GM21390 (cell line): ENCODE data around the gene GPR78.

Experiments used
- ATAC-seq: cut with Tn5 transposase; IDR thresholded peaks from one replicate; pipeline ENCODE4 v1.9.1; 2021; ENCODE audit not compliant: unreplicated experiment

Gene GPR78, protein sequence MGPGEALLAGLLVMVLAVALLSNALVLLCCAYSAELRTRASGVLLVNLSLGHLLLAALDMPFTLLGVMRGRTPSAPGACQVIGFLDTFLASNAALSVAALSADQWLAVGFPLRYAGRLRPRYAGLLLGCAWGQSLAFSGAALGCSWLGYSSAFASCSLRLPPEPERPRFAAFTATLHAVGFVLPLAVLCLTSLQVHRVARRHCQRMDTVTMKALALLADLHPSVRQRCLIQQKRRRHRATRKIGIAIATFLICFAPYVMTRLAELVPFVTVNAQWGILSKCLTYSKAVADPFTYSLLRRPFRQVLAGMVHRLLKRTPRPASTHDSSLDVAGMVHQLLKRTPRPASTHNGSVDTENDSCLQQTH

DNA sequence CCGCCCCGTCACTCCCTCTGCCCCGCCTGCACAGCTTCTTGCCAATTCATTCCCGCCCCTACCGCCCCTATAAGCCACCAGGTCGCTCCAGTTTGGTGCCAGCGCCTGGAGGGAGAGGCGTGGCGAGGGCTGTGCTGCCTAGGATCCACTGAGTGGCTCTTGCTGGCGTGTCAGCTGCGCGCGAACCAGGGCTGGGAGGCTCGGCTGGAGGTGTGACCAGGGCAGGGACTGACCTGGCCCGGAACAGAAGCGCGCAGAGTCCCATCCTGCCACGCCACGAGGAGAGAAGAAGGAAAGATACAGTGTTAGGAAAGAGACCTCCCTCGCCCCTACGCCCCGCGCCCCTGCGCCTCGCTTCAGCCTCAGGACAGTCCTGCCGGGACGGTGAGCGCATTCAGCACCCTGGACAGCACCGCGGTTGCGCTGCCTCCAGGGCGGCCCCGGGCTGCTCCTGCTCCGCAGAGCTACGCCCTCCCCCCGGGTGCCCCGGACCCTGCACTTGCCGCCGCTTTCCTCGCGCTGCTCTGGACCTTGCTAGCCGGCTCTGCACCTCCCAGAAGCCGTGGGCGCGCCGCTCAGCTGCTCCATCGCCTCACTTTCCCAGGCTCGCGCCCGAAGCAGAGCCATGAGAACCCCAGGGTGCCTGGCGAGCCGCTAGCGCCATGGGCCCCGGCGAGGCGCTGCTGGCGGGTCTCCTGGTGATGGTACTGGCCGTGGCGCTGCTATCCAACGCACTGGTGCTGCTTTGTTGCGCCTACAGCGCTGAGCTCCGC, at the start of gene GPR78:
TSS of gene GPR78 (plus strand) at position 72 of the 773 bp plus-strand sequence. CDS start at position 663, 591 bp downstream.
- ATAC-seq, result no peak

DNA sequence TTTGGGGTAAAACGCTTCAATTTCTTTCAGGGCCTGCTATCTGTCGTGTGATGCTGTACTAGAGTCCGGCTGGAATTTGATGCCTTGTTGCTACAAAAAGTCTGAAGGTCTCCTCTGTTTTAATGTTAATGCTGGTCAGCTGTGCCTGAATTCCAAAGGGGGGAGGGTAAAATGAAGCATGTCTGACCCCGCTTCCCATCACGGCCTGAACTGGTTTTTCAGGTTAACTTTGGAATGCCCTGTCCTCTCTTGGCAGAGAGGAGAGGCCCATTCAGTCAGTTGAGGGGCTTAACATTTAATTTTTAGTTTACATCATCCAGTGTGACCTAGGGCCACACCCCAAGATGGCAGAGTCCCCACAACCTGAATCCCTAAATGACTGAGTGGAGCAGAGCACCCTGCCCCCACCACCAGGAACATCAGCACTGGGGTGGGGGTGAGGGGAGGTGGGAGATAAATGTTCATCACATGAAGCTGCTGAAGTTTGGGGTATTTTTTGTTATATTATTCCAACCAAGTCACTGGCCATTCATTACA, 47.9 kb upstream of the GPR78 start:
- ATAC-seq, result no peak

DNA sequence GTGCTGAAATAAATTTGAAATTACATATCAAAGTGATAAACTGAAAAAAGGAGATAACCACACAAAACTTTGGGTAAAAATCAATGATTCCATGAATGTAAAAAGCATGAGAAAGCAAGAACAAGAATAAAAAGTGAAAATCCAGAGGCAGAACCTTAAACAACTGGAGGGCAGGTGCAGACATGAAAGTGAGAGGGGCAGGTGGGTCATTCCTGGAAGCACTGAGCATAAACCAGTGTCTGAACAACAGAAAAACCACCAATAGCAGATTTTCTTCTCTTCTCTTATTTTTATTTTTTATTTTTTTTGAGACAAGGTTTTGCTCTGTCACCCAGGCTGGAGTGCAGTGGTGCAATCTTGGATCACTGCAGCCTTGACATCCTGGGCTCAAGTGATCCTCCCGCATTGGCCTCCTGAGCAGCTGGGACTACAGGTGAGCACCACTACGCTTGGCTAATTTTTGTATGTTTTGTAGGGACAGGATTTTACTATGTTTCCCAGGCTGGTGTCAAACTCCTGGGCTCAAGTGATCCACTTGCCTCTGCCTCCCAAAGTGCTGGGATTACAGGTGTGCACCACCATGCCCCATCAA, 46.8 kb upstream of the GPR78 start:
- no peak for ATAC-seq

DNA sequence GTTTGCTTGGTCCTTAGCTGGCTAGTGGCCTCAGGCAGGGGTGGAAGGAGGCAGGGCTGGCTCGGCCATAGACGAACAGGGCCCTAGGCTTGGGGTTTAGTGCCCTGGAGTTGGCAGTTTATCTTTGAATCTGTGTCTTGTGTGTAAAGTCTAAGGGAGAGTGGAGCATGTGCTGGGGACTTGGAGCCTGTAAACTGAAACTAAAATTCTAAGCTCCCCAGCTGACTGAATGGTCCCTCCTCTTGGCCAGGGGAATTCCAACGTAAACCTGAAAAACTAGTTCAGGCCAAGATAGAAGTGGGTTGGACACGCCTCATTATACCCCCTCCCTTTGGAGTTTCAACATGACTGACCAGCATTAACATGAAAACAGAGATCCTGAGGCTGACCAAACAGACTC, 46.1 kb upstream of the GPR78 start:
- ATAC-seq, result peak; percentile 79

DNA sequence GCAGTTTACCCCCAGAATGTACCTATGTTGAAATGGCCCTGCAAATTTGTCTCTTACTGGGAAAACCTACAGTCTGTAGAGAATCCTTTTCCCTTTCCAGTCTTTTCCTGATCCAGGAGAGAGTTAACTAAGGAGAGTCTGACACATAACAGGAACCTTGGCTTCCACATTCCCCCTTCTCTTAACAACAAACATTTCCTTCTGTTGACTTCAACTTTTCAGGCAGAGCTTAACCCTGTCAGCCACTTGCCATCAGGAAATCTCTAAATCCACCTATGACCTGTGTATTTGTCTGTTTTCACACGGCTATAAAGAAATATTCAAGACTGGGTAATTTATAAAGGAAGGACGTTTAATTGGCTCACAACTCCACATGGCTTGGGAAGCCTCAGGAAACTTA, 45.6 kb upstream of the GPR78 start:
- ATAC-seq, result no peak

DNA sequence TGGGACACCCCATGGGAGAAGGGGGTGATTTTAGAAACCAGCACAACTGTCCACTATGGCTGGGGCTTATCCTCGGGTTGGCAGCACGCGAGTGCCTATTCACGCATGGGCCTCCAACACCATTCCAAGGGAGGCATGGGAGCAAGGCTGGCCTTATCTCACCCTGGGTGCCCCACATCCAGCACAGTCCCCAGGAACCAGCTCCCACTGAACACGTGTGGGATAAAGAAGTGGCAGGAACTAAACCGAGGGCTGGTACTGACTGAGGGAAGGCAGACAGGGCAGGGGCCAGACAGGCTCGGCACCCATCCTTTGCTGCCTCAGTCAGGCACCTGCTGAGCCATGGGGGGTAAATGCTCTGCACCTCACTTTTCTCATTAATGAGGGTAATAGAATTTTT, 43.7 kb upstream of the GPR78 start:
- ATAC-seq, result no peak

DNA sequence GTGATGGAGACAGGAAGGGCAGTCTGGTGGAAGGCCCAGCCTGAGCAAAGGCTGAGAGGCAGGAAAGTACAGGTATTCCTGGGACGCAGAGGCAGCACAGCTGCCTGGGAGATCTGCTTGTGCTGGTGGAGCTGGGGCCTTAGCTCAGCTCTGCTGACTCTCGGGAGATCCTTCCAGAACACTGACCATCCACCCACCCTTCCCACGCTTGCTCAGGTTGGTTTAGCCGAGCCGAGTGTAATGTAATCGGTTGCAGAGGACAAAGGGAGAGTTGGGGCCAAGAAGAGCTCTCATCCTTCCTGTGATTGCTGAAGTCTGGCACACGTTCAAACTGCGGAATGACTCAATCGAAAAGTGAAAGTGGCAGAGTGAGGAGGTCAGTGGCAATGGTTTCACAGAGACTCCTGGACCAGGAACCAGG, 43.1 kb upstream of the GPR78 start:
- no peak for ATAC-seq

DNA sequence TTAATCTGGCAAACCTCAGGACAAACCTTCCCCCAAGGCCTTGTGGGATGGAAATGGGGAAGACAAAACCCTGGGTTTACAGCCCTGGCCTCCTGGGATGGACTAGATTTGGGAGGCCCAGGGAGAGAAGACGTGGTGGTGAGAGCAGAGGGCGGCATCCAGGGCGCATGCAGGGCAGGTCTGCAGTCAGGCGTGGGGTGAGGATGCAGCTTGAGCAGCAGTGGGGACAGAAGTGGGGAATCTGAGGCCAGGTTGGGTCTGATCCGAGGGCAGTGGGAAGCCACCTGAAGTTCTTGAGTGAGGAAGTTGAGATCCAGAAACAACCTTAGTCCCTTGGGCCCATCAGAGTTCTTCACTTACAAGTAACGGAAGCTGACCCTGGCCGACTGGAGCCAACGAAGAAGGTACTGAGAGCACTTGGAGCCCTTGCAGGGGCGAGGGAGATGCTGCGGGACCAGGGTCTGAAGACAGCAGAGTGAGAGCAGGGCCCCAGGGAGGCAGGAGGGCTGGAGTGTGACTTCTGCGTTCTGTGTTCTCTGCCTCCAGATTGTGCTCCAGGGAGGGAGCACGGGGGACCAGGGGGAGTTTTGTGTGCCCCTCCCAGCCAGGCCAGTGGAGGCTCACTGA, 42.0 kb upstream of the GPR78 start:
- no peak for ATAC-seq

DNA sequence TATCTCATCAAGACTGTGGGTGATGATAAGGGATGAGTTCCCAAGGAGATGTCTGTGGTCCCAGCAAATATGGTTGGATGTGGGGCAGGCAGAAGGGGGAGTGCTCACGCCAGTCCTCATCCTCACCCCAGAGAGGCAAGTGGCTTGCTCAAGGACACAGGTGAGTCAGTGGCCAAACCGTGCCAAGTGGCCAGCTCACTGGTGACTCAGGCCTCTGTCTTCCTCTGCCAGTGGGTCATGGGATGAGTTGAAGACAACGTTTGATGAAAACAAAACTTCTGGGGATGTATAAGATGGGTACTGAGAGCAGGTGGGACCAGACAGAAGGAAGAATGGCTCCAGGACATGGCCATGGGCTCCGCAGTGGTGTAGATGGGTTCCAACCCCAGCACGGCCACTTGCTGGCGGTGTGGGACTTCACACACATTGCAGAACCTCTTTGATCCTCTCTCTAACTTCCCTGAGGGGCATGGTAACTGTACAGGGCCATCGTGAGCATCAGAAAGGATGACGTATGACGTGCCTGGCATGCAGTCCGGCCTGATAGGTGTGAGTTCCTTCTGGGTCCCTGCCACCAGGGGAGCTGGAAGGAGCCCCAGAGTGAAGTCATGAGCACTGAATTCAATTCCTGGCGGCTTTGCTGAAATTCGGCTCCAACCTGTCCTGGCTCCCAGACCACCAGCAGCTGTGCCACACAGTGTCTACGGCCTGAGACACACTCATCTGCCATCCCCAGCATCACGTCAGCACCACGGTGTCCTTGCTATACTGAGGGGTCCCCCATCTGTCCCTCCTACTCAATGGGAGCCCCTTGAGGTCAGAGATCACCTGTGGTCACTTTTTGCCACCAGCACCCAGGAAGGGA, 41.3 kb upstream of the GPR78 start:
- no peak for ATAC-seq

DNA sequence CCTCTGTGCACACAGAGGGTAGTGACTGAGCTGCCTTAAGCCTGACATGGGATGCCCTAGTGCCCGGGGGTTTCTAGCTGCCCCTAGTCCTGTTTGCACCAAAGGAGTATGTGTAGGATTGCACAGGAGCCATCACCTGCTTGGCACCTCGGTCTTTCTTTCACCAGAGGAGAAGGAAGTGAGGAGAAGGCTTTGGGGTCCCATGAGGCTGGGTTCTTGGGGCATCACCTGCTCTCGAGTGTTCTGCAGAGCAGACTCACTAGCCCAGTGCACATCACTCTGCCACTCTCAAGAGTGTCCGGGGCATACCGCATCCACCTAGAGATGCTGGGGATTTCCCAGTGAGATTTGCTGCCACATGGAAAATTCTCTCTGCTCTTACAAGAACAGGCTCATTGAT, 40.5 kb upstream of the GPR78 start:
- ATAC-seq, result no peak

DNA sequence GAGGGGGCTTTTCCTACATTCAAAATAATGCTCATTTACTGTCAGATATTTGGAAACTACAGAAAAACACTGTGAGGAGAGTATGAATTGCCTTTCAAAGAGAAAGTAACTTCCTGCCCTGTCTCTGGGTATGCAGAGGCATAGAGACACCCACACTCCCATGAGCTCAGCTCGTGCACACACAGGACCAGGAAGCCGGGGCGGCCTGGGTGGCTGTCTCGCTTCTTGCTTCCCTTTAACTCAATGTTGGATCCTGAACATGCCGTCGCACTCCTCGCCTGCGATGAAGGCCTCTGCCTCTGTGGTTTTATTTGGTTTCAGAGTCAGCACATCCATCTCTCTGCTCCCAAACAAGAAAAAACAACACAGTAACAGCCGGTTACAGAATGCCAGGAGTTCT, 40.1 kb upstream of the GPR78 start:
- ATAC-seq, result no peak

DNA sequence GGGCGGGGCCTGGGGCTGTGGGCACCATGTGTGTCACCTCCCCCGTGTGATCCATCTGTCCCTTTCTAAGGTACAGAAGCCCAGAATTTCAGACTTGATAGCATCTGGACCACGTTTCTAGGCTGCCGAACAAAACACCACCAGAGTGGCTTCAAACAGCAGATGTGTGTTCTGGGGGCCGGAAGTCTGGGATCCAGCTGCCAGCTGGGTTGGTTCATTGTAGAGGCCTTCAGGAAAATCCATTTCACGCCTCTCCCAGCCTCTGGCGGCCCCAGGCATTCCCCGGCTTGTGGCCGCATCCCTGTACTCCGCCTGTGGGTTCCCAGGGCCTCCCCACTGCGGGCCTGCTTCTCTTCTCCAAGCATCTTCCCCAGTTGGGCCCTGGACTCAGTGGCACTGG, 39.6 kb upstream of the GPR78 start:
- ATAC-seq, result no peak

DNA sequence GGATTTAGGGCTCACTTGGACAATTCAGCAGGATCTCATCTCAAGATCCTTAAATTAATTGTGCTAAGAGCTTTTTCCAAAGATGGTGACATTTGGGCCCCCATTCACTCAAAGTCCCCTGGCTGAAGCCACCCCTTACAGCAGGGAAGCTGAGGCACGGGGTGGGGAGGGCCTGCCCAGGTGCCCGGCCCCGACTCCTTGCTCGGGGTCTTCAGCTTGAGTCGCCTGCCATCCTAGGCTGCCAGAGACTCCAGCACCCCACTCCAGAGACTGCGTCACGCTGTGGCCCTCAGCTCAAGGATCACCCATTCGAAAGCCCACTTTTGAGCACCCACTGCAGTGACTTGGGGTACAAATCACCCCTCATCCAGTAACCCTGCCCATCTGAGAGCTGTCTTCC, 39.2 kb upstream of the GPR78 start:
- no peak for ATAC-seq

DNA sequence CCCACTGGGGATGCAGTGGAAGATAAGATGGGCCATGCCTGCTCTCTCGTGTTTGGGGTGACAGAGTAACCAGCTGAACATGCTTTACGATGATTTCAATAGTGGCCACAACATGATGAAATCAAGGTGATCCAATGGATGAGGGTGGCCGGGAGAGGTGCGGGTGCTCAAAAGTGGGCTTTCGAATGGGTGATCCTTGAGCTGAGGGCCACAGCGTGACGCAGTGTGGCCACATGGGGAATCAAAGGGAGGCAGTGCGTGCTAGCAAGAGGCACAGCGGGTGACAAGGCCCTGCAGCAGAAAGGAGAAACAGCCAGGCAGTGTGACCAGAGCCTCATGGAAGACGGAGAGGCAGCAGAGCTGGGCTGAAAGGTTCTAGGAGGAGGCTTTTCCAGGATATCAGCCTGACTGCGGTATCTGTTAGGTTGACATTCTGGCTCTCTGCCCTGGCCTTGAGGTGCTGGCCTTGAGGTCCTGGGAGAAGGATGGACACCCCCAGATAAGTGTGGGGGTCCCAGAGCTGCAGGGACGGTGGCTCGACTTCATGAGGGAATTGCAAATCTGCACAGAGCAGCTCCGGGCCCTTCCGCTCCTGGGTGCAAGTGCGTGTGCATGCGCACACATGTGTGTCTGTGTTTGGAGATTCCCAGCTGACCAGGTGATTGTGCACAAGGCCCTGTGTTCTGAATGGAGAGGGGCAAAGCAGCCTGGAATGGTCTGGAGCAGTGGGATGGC, 38.0 kb upstream of the GPR78 start:
- ATAC-seq, result no peak

DNA sequence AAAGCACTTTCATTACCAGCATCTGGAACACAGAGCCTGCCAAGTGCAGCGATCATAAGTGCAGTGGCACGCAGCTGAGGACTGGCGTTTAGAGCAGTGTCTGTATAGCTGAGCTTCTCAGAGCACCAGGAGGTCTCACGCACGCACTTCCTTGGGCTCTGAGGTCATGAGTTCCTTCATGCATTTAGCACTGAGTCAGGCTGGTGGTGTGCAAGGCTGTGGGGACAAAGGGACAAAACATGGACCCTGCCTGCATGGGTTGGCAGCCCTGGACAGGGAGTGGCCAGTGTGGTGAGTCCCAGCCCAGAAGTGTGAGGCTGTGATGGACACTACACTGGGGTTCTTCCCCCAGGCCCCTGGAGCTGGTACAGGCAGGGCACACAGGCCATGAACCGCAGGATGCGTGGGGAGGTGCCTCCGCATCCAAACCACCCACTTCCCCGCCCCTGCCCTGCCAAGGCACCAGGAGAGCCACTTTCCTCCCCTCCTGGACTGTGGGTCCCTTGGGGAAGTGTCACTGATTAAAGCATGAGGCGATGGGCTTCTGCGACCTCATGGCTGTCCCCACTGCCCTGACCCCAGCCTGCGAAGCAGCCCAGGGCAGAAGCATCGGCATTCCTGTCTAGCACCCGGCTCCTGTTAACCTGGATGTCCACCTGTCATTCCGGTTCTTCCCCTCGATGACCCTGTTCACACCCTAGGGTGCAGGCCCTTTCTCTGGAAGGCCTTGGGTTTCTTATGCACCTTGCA, 37.2 kb upstream of the GPR78 start:
- no peak for ATAC-seq

DNA sequence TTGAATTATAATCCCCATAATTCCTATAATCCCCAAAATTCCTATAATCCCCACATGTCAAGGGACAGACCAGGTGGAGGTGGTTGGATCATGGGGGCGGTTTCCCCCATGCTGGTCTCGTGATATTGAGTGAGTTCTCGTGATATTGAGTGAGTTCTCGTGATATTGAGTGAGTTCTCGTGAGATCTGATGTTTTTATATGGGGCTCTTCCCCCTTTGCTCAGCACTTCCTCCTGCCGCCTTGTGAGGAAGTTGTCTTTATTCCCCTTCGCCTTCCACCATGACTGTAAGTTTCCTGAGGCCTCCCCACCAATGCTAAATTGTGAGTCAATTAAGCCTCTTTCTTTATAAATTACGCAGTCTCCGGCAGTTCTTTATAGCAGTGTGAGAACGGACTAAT, 36.6 kb upstream of the GPR78 start:
- ATAC-seq, result no peak

DNA sequence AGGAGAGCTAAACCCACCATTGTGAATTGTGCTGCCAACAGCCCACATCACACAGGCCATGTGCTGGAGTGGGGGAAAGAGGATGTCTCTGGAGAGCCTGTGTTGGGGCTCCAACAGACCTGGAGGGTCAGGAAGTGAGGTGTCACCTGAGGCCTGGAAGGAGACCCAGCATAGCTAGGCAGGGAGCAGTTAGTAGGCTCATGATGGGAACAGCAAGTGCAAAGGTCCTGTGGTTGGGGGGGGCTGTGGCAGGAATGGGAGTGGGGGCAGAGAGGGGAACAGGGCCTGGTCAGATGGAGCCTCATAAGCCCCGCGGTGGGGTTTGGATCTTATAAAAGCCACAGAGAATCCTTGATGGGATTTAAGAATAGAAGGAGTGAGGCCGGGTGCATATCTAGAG, 35.9 kb upstream of the GPR78 start:
- ATAC-seq, result no peak

DNA sequence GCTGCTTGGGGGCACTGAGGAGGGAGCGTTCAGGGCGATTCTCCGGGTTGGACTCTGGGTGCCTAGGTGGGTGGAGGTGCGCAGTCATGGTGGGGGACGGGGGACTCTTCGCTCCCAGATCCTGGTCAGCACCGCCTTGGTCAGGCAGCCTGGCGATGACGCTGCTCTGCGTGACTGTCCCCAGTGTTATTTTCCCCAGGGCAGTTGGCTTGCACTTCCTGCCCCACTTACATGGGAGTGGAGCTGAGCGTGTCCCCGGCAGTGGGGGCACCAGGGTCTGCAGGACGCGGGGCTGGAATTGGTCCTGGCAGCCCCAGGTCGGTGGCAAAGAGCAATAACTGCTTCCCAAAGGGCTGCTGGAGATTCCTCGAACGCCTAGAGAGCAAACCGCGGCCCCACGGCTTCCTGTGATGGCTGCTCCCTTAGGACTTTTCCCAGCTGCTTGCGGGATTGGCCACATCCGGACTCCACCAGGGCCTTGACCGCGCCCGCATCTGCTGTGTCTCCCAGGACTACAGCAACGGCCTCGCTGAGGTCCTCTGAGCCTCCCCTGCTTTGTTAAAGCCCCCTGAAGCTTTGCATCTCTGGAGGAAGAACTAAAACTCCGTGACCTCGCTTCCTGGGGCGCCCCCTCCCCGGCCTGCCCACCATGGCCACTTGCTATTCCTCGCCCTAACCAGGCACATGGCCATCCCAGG, 35.3 kb upstream of the GPR78 start:
- no peak for ATAC-seq

DNA sequence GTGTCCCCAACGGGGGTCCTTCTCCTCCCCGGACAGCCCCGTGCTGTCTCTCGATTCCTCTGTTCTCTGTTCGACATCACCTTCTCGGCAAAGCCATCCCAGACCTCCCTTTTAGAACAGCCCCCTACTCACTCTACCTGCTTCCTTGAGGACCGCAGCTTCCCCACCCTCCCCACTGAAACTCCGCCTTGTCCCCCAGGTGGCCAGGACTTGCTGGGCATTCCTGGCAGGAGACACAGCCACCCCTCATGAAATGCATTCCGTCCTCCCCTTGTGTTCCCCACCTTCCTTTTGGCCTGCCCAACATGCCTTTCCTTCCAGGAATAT, 34.8 kb upstream of the GPR78 start:
- no peak for ATAC-seq
